ENCODE results near the gene TNFRSF18.

The TNFRSF18 gene

DNA sequence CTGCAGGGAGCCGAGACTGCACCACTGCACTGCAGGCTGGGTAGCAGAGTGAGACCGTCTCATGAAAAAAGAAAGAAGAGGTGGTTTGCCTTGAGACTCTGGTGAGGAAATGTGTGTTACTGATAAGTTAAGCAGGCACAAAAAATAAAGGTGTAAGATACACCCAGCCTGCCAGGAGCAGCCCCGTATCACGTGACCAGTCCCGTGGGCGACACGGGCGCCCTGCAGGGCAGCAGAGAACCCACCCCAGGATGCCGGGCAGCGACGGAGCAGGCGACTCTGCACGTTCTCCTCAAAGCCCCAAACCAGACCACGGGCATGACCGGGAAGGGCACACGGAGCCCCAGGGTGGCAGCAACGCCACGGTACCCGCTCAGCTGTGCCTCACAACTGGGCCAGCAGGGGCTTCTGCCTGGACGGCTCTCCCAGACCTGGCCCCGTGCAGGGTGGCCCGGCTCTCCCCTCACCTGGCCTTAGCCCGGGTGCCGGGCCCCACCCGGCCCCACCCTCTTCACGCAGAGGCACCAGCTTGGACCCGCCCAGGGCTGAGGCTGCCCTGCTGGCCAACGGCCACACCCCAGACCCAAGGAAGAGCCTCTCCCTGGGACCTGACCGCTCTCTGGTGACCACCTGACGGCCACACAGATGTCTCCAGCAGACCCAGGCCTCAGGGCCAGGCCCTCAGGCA, 15.6 kb upstream of the TNFRSF18 start:
- TF ChIP-seq, protein P1, sequence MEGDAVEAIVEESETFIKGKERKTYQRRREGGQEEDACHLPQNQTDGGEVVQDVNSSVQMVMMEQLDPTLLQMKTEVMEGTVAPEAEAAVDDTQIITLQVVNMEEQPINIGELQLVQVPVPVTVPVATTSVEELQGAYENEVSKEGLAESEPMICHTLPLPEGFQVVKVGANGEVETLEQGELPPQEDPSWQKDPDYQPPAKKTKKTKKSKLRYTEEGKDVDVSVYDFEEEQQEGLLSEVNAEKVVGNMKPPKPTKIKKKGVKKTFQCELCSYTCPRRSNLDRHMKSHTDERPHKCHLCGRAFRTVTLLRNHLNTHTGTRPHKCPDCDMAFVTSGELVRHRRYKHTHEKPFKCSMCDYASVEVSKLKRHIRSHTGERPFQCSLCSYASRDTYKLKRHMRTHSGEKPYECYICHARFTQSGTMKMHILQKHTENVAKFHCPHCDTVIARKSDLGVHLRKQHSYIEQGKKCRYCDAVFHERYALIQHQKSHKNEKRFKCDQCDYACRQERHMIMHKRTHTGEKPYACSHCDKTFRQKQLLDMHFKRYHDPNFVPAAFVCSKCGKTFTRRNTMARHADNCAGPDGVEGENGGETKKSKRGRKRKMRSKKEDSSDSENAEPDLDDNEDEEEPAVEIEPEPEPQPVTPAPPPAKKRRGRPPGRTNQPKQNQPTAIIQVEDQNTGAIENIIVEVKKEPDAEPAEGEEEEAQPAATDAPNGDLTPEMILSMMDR (IDR thresholded peaks at IDR 0.05; ENCODE audit: low read depth, low read length), result no peak
- no peak for DNase-seq (ENCODE audit: low read depth in 2 of 2)
- H3K4me3 ChIP-seq (replicated peaks in 1 of 2; ENCODE audit: low read depth in 2 of 2, low read length in 2 of 2), result no peak overlapping the region

DNA sequence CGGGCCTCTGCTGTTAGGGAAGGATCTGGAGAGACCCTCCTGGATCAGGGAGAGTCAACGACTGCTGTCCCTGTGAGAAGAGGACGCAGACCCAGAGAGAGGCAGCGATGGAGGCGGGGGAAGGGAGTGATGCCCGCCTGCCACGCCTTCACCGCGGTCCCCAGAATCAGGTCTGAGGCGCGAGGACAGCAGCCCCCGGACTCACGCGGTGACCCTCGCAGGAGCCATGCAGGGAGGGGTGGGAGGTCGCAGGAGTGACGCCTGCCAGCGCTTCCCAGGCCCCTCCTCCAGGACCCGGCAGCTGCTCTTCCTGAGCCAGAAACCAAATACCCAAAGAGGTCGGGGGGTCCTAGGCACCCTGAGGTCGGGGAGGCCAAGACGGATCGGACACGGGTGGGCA, 13.8 kb upstream of the TNFRSF18 start:
- no peak overlapping the region for H3K4me3 ChIP-seq (replicated peaks in 1 of 2; ENCODE audit: low read depth in 2 of 2, low read length in 2 of 2)
- TF ChIP-seq, protein P1 (IDR thresholded peaks at IDR 0.05; ENCODE audit: low read depth, low read length), result no peak

DNA sequence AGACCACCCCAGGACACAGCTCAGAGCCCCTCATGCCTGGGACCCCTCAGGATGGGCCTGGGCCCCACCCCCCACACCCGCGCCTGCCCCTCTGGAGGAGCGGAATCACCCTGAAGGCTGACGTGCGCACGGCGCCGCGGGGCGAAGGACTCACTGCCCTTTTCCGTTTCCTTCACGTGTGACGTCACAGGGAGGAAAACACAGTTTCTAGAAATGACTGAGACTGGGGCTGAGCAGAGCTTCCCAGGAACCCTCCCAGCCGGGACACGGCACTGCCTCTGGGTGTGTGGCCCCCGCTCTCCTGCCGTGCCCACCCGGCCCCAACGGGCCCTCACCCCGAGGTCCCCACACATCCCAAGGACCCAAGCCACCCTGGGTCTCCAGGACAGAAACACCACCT, 12.9 kb upstream of the TNFRSF18 start:
- H3K4me3 ChIP-seq (replicated peaks in 1 of 2; ENCODE audit: low read depth in 2 of 2, low read length in 2 of 2), result no peak overlapping the region
- TF ChIP-seq, protein P1 (IDR thresholded peaks at IDR 0.05; ENCODE audit: low read depth, low read length), result no peak
- no peak for DNase-seq (ENCODE audit: low read depth in 2 of 2)

More for the DNA sequence above, 13.8 kb upstream of the TNFRSF18 start:
- no peak for DNase-seq (ENCODE audit: low read depth in 2 of 2)

DNA sequence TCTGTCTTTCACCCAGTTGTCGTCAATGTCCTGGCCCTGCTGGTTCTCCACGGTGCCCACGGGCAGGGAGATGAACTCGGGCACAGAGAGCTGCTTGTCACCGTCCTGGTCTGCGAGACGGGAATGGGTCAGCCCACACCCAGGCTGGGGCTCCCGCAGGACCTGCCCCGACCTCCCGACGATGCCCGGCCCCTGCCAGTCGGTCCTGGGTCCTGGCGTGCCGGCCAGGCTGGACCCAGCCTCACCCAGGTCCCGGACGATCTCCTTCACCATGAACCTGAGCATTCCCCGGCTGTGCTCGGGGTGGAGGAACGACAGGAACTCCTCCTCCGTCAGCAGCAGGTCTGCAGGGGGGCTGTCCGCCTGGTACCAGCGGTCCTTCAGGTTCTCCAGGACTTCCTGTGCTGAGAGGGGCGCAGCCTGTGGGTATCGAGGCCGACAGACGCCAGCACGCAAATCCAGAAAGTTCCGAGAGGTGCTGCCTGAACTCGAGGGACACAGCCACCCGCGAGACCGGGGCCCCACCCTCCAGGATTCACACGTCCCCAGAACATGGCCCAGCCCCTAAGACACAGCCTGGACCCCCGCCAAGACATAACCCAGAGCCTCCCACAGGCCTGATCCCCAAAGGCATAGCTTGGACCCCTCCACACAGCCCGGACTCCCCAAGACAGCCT, 12.3 kb upstream of the TNFRSF18 start:
- DNase-seq (ENCODE audit: low read depth in 2 of 2), result no peak
- TF ChIP-seq, protein P1 (IDR thresholded peaks at IDR 0.05; ENCODE audit: low read depth, low read length), result no peak
- H3K4me3 ChIP-seq (replicated peaks in 1 of 2; ENCODE audit: low read depth in 2 of 2, low read length in 2 of 2), result no peak overlapping the region

DNA sequence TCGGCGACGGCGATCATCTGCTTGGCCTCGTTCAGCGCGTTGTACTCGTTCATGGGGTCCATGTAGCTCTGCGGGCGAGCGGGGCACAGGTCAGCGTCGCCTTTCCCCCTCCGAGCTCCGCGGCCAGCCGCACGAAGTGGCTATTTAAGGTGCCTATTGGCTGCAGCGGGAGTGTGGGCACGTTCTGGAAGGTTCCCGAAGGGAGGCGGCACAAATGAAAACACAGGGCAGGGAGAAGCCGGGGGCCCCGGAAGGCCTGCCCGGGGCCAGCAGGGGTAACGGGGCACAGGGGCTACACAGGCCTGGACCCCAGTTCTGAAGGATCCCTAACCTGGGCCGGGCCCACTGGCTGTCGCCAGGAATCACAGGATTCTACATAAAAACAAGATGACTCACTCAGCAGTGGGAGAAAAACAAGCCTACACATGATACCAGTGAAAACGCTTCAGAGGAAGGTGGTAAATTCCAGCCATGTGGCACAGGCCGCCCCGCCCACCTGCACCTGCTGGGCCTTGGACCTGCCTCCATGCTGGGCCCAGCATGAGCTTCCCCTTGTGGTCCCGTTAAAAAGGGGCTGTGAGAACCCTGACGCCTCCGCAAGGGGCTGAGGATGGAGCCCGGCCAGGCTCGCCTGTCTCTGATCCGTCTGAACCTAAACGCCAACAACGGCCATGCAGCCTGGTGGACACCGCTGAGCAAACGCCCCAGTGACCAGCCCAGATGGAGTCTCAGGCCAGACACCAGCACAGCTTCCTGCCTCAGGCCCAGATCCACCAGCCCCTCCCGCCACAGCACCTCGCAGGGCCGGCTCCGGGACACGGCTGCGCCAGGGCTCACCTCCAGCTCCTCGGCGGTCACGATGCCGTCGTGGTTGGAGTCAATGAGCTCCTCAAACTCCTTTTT, 11.5 kb upstream of the TNFRSF18 start:
- TF ChIP-seq, protein P1 (IDR thresholded peaks at IDR 0.05; ENCODE audit: low read depth, low read length), result no peak
- peak in 1 of 2 donors; percentile 30 for DNase-seq (ENCODE audit: low read depth in 2 of 2)
- H3K4me3 ChIP-seq (replicated peaks in 1 of 2; ENCODE audit: low read depth in 2 of 2, low read length in 2 of 2), result no peak overlapping the region

DNA sequence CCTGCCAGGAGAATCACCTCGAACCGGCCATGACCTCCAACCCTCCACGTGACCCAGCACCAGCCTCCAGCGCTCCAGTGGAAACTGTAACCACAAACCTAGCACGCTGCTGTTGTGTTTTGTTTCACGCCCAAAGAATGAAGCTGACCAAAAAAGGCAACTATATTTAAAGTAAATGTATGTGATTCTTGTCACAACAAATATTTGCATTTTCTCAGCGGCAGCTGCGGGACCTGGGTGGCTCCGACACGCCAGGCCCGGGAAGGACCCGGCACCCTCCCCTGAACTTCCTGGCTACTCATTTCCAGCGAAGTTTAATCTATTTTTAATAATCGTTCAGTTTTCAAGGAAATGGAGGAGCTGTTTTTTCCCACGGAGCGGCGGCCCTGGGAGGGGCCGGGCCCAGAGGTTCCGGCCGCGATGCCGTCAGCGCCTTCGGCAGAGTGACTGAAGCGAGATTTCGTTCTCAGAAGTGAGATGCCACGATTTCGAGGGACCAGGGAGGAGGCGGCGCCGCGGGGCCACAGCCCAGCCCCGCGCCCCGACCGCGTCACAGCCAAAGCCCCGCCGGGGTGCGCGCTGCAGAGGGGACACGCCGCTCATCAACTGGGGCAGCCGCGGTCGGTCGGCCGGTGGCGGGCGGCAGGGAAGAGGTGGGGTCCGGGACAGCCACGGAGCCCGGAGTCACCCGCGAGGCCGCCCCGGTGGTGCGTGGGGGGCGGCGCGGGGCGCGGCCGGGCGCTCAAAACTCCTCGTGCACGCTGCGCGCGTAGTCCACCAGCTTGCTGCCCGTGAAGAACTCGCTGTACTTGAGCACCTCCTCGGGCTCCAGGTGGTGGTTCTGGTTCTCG, 10.6 kb upstream of the TNFRSF18 start:
- no peak for DNase-seq (ENCODE audit: low read depth in 2 of 2)
- TF ChIP-seq, protein P1 (IDR thresholded peaks at IDR 0.05; ENCODE audit: low read depth, low read length), result no peak
- no peak overlapping the region for H3K4me3 ChIP-seq (replicated peaks in 1 of 2; ENCODE audit: low read depth in 2 of 2, low read length in 2 of 2)

Measured in cardiac fibroblast (primary cell).